ENCODE measurements around the gene RPS21. TPM values are rescaled to one million over a fixed set of nuclear protein-coding genes. Genes with fewer than 3 reads are reported as not detected.
A peak's percentile ranks its signal among the peaks of the same experiment; 100 is the strongest.

Gene RPS21
- total RNA-seq, 1 donor from 2014 or later = 1,160 TPM

- no peak for DNase-seq (ENCODE audit: low spot score, unreplicated experiment)
- Mint-ChIP-seq H3K27ac (no peak overlapping the region), H3K27me3 (peaks cover 36% of the 10 kb centered on the region), H3K36me3 (ENCODE audit: insufficient read depth) (no peaks in the 10 kb centered on the region), H3K9me3 (ENCODE audit: low read depth) (no peaks in the 10 kb centered on the region), H3K4me1 (ENCODE audit: low read depth) (peaks cover 28% of the 10 kb centered on the region), H3K4me3 (ENCODE audit: low read depth) (no peak overlapping the region)
- no peak for TF ChIP-seq CTCF (IDR thresholded peaks at IDR 0.05; ENCODE audit: unreplicated experiment)
These were observed 47.0 kb downstream of the RPS21 start for GRCh38 chr20:62433658-62434497.

GRCh38 chr20:62436692-62437091, 49.8 kb downstream of the RPS21 start:
- no peak for DNase-seq (ENCODE audit: low spot score, unreplicated experiment)
- no peaks in the 10 kb centered on the region for H3K9me3 Mint-ChIP-seq (ENCODE audit: low read depth)
- no peaks in the 10 kb centered on the region for H3K36me3 Mint-ChIP-seq (ENCODE audit: insufficient read depth)
- H3K27me3 Mint-ChIP-seq = peaks cover 45% of the 10 kb centered on the region
- H3K27ac Mint-ChIP-seq = no peak overlapping the region
- no peak for TF ChIP-seq CTCF (IDR thresholded peaks at IDR 0.05; ENCODE audit: unreplicated experiment)
- peaks cover 8% of the 10 kb centered on the region for H3K4me1 Mint-ChIP-seq (ENCODE audit: low read depth)
- H3K4me3 Mint-ChIP-seq (ENCODE audit: low read depth) = no peak overlapping the region

GRCh38 chr20:62437496-62437895, 50.6 kb downstream of the RPS21 start:
- no peaks in the 10 kb centered on the region for H3K36me3 Mint-ChIP-seq (ENCODE audit: insufficient read depth)
- H3K27me3 Mint-ChIP-seq = peaks cover 45% of the 10 kb centered on the region
- no peaks in the 10 kb centered on the region for H3K9me3 Mint-ChIP-seq (ENCODE audit: low read depth)
- DNase-seq (ENCODE audit: low spot score, unreplicated experiment) = no peak
- no peak overlapping the region for H3K27ac Mint-ChIP-seq
- TF ChIP-seq CTCF (IDR thresholded peaks at IDR 0.05; ENCODE audit: unreplicated experiment) = no peak
- H3K4me1 Mint-ChIP-seq (ENCODE audit: low read depth) = peaks cover 8% of the 10 kb centered on the region
- no peak overlapping the region for H3K4me3 Mint-ChIP-seq (ENCODE audit: low read depth)

- DNase-seq (ENCODE audit: low spot score, unreplicated experiment) = no peak
- peak; percentile 18 for TF ChIP-seq CTCF (IDR thresholded peaks at IDR 0.05; ENCODE audit: unreplicated experiment)
- Mint-ChIP-seq H3K36me3 (ENCODE audit: insufficient read depth) (no peaks in the 10 kb centered on the region), H3K27ac (no peak overlapping the region), H3K4me1 (ENCODE audit: low read depth) (peaks cover 8% of the 10 kb centered on the region), H3K4me3 (ENCODE audit: low read depth) (no peak overlapping the region), H3K27me3 (peaks cover 44% of the 10 kb centered on the region), H3K9me3 (ENCODE audit: low read depth) (no peaks in the 10 kb centered on the region)
These were observed 51.0 kb downstream of the RPS21 start for GRCh38 chr20:62437927-62438326.

Other genes with a start within 250 kb of the RPS21 start
- gene PSMA7, start 243.7 kb upstream of the RPS21 start, total RNA-seq = 221 and 234 TPM in 2 replicates
- gene SS18L1, start 243.3 kb upstream of the RPS21 start, total RNA-seq = 29.8 and 32.0 TPM in 2 replicates
- 30.4 and 31.6 TPM in 2 replicates for gene MTG2, start 204.1 kb upstream of the RPS21 start, total RNA-seq
- 0.10 TPM in 1 of 2 replicates, not detected in the other for gene HRH3, start 166.8 kb upstream of the RPS21 start, total RNA-seq
- 56.7 and 57.4 TPM in 2 replicates for gene OSBPL2, start 148.6 kb upstream of the RPS21 start, total RNA-seq
- gene ADRM1, start 84.1 kb upstream of the RPS21 start, total RNA-seq = 66.2 and 67.1 TPM in 2 replicates
- 248 and 252 TPM in 2 replicates for gene LAMA5, start 19.8 kb upstream of the RPS21 start, total RNA-seq
- 20.4 and 21.7 TPM in 2 replicates for gene CABLES2, start 20.2 kb downstream of the RPS21 start, total RNA-seq
- 14.4 and 17.5 TPM in 2 replicates for gene RBBP8NL, start 40.4 kb downstream of the RPS21 start, total RNA-seq
- 3.8 and 4.8 TPM in 2 replicates for gene GATA5, start 88.9 kb downstream of the RPS21 start, total RNA-seq

Data from progenitor cell of endocrine pancreas (in vitro differentiated cells).